SK-N-SH (cell line): ENCODE data around the gene MAD1L1. TPM values are rescaled to one million over a fixed set of nuclear protein-coding genes. Genes with fewer than 3 reads are reported as not detected.

Source experiments
- CTCF ChIA-PET: fragments of 300-600, 350-600 bp; formaldehyde crosslinking; extraction: SDS; loops from one replicate; lab custom pipeline; 2021; lab: Yijun Ruan, JAX
- POLR2A ChIA-PET: fragments of 350-600 bp; sonication (Branson Sonifier 250); formaldehyde crosslinking; extraction: SDS; loops from one replicate; lab custom pipeline; 2020; ENCODE audit warnings: antibody characterized with exemption, inconsistent platforms; lab: Yijun Ruan, JAX
- DNase-seq: peaks from one replicate; pipeline ENCODE4 v3.0.0; 2012
- H2AFZ ChIP-seq: fragments of 200-600 bp; sonication (generic); 2 replicates; pipeline ENCODE4 v1.8.1; 2016; ENCODE audit warnings: antibody characterized with exemption, mild to moderate bottlenecking, low read depth
- H3F3A ChIP-seq: fragments of 200-600 bp; sonication (generic); replicated peaks from 2 replicates; pipeline ENCODE3; 2016; ENCODE audit warnings: antibody characterized with exemption, mild to moderate bottlenecking; ENCODE audit not compliant: insufficient read depth
- H3K27ac ChIP-seq, 2 experiments: fragments of 200-500 bp in 1 of 2; fragments of 200-600 bp in 1 of 2; sonication (Bioruptor generic) in 1 of 2; sonication (generic), shearing (Covaris generic) in 1 of 2; 2 replicates each; pipeline versions ENCODE4 v1.5.1 to v1.6.1; 2014 to 2016; ENCODE audit warnings: low read depth in 2 of 2, inconsistent platforms in 1 of 2, low read length in 1 of 2, mild to moderate bottlenecking in 1 of 2, mixed read lengths in 1 of 2
- H3K27me3 ChIP-seq: fragments of 200-600 bp; sonication (generic), shearing (Covaris generic); 2 replicates; pipeline ENCODE4 v1.6.1; 2016; ENCODE audit warnings: mixed run types; ENCODE audit not compliant: insufficient read depth
- H3K36me3 ChIP-seq, 2 experiments: fragments of 200-500 bp in 1 of 2; fragments of 200-600 bp in 1 of 2; sonication (Bioruptor generic) in 1 of 2; sonication (generic) in 1 of 2; replicated peaks in 1 of 2; 2 replicates each; pipeline versions ENCODE3 to v1.5.1; 2014 to 2016; ENCODE audit warnings: low read length in 1 of 2, mild to moderate bottlenecking in 1 of 2; ENCODE audit not compliant: insufficient read depth in 2 of 2, control insufficient read depth in 1 of 2
- H3K4me1 ChIP-seq, 2 experiments: fragments of 200-500 bp in 1 of 2; fragments of 200-600 bp in 1 of 2; sonication (Bioruptor generic) in 1 of 2; sonication (generic), shearing (Covaris generic) in 1 of 2; 2 replicates each; pipeline versions ENCODE4 v1.5.1 to v1.6.1; 2014 to 2016; ENCODE audit warnings: low read depth in 1 of 2, low read length in 1 of 2, mixed run types in 1 of 2; ENCODE audit not compliant: insufficient read depth in 2 of 2, control insufficient read depth in 1 of 2
- H3K4me2 ChIP-seq: fragments of 200-600 bp; sonication (generic), shearing (Covaris generic); 2 replicates; pipeline ENCODE4 v1.6.1; 2017; ENCODE audit warnings: mixed run types
- H3K4me3 ChIP-seq, 2 experiments: fragments of 200-500 bp in 1 of 2; fragments of 200-600 bp in 1 of 2; sonication (Bioruptor generic) in 1 of 2; sonication (generic), shearing (Covaris generic) in 1 of 2; 2 replicates each; pipeline versions ENCODE4 v1.5.1 to v1.8.1; 2014 to 2016; ENCODE audit warnings: low read depth in 2 of 2, inconsistent platforms in 1 of 2, low read length in 1 of 2, mild to moderate bottlenecking in 1 of 2, mixed read lengths in 1 of 2, moderate library complexity in 1 of 2
- H3K79me2 ChIP-seq: fragments of 200-600 bp; sonication (generic); 2 replicates; pipeline ENCODE4 v1.8.1; 2017; ENCODE audit warnings: mild to moderate bottlenecking; ENCODE audit not compliant: insufficient read depth
- H3K9ac ChIP-seq: fragments of 200-600 bp; sonication (generic); 2 replicates; pipeline ENCODE4 v1.6.1; 2017; ENCODE audit warnings: mixed run types
- H3K9me2 ChIP-seq: fragments of 200-600 bp; sonication (generic); 2 replicates; pipeline ENCODE4 v1.6.1; 2017; ENCODE audit warnings: mixed run types
- H3K9me3 ChIP-seq: fragments of 200-600 bp; sonication (generic); 2 replicates; pipeline ENCODE4 v1.6.1; 2017; ENCODE audit warnings: mixed run types, mild to moderate bottlenecking, moderate library complexity
- H4K20me1 ChIP-seq: fragments of 200-600 bp; sonication (generic); 2 replicates; pipeline ENCODE4 v1.6.1; 2017; ENCODE audit warnings: mild to moderate bottlenecking, mixed run types; ENCODE audit not compliant: insufficient read depth
- CHD2 ChIP-seq: fragments of 150-350 bp; IDR thresholded peaks from 2 replicates; pipeline ENCODE4 v1.6.1; 2018; ENCODE audit warnings: low read length; ENCODE audit not compliant: partially characterized antibody
- ELF1 ChIP-seq: IDR thresholded peaks from 2 replicates; pipeline ENCODE4 v1.4.0; 2012
- IRF3 ChIP-seq: fragments of 150-350 bp; IDR thresholded peaks from 2 replicates; pipeline ENCODE4 v1.6.1; 2016; ENCODE audit warnings: mild to moderate bottlenecking, low read depth, low read length
- MAX ChIP-seq: IDR thresholded peaks from 2 replicates; pipeline ENCODE4 v1.4.0; 2012; ENCODE audit warnings: low read depth
- NFIC ChIP-seq: IDR thresholded peaks from 2 replicates; pipeline ENCODE4 v1.4.0; 2012; ENCODE audit warnings: borderline replicate concordance
- NRF1 ChIP-seq: IDR thresholded peaks from 2 replicates; pipeline ENCODE4 v1.6.1; 2012; ENCODE audit warnings: low read depth, mild to moderate bottlenecking, low read length
- PBX3 ChIP-seq: IDR thresholded peaks from 2 replicates; pipeline ENCODE4; 2012
- RCOR1 ChIP-seq: fragments of 150-350 bp; IDR thresholded peaks from 2 replicates; pipeline ENCODE4 v1.6.1; 2017; ENCODE audit warnings: antibody characterized with exemption, low read length
- REST ChIP-seq: IDR thresholded peaks from 2 replicates; pipeline ENCODE4 v1.6.1; 2012; ENCODE audit warnings: mild to moderate bottlenecking, low read depth, low read length, moderate library complexity
- RXRA ChIP-seq: IDR thresholded peaks from 2 replicates; pipeline ENCODE4 v1.4.0; 2012; ENCODE audit warnings: low read depth, mild to moderate bottlenecking, borderline replicate concordance
- SIN3A ChIP-seq: IDR thresholded peaks from 2 replicates; pipeline ENCODE4 v1.6.1; 2012; ENCODE audit warnings: low read depth, mild to moderate bottlenecking, low read length, moderate library complexity, borderline replicate concordance
- TCF12 ChIP-seq: IDR thresholded peaks from 2 replicates; pipeline ENCODE4 v1.4.0; 2012
- YY1 ChIP-seq: IDR thresholded peaks from 2 replicates; pipeline ENCODE4 v1.4.0; 2012; ENCODE audit warnings: low read depth, mild to moderate bottlenecking
- ZBTB33 ChIP-seq: IDR thresholded peaks from 2 replicates; pipeline ENCODE4 v1.4.0; 2012; ENCODE audit warnings: low read depth, borderline replicate concordance
- WGBS: methylation state at CpG from one replicate; pipeline ENCODE4 v1.1.6; 2017; ENCODE audit warnings: low lambda C conversion rate; 5-methylcytosine and 5-hydroxymethylcytosine counted together
- polyA plus RNA-seq, 3 experiments: library from polyadenylated mRNA; depleted of rRNA; stranded (reverse); fragments of >200 nt; gene quantifications; 2 replicates each; pipeline ENCODE4 v1.2.3, GENCODE V29; 2012

Gene MAD1L1
- polyA plus RNA-seq, 1 of the 3 experiments (the other 2 are of a cell fraction) = 46.2 TPM

GRCh38 chr7:2071133-2071832 is 161.5 kb downstream of the MAD1L1 start:
- no peaks in the 10 kb centered on the region for H3K9me3 ChIP-seq
- DNase-seq = no peak
- 96% methylated on average over 15 of the region's 25 CpGs for WGBS
- ChIA-PET CTCF (interaction anchor here (0.8 to 2.4 kb wide), 9 partner anchors 8 to 258 kb away, joined by 3 to 6 read pairs (median 5); no protein-coding TSS in a partner anchor), POLR2A (no interaction called here)
- no peak overlapping the region for H3K4me3 ChIP-seq
- H3K4me1 ChIP-seq = peaks cover 0 to 9% of the 10 kb centered on the region in 2 experiments; a peak in 1 of 4 replicates
- H3K27me3 ChIP-seq = no peaks in the 10 kb centered on the region
- H3K4me2 ChIP-seq = no peak overlapping the region
- no peaks in the 10 kb centered on the region for H4K20me1 ChIP-seq
- H3K36me3 ChIP-seq = peaks cover 0 to 15% of the 10 kb centered on the region in 2 experiments
- no peak overlapping the region for H3K9ac ChIP-seq
- no peak overlapping the region for H2AFZ ChIP-seq
- no peaks in the 10 kb centered on the region for H3K79me2 ChIP-seq
- no peaks in the 10 kb centered on the region for H3K9me2 ChIP-seq
- no peak overlapping the region; a peak in 1 of 4 replicates for H3K27ac ChIP-seq
- TF ChIP-seq CHD2 (no peak), REST (no peak), RXRA (no peak), ELF1 (no peak), NFIC (no peak)
- no peaks in the 10 kb centered on the region for H3F3A ChIP-seq

- Histone ChIP-seq H3K4me1 (peaks cover 0 to 19% of the 10 kb centered on the region in 2 experiments; a peak in 2 of 4 replicates), H3K4me3 (no peak overlapping the region), H2AFZ (no peak overlapping the region), H3K4me2 (no peak overlapping the region), H3K79me2 (no peaks in the 10 kb centered on the region), H3K36me3 (peaks cover 0 to 17% of the 10 kb centered on the region in 2 experiments), H3K9me3 (no peaks in the 10 kb centered on the region), H4K20me1 (no peaks in the 10 kb centered on the region), H3K27me3 (no peaks in the 10 kb centered on the region), H3K27ac (no peak overlapping the region), H3K9me2 (no peaks in the 10 kb centered on the region), H3F3A (no peaks in the 10 kb centered on the region), H3K9ac (no peak overlapping the region)
- POLR2A ChIA-PET = no interaction called here
- TF ChIP-seq RCOR1 (no peak), MAX (no peak), TCF12 (no peak), PBX3 (no peak), RXRA (no peak), YY1 (no peak), NRF1 (no peak), SIN3A (no peak), ZBTB33 (no peak), IRF3 (no peak)
- CTCF ChIA-PET = interaction anchor here (1.0 to 2.4 kb wide), 4 partner anchors 9 to 139 kb away, joined by 3 to 6 read pairs (median 6); no protein-coding TSS in a partner anchor
- DNase-seq = no peak
- 90% methylated on average over 20 of the region's 20 CpGs for WGBS
Measured at GRCh38 chr7:2070151-2070763, 162.5 kb downstream of the MAD1L1 start.
